ENCODE measurements around the gene TBC1D10A. TPM values are rescaled to one million over a fixed set of nuclear protein-coding genes. Genes with fewer than 3 reads are reported as not detected.

The TBC1D10A gene
- total RNA-seq, 1 donor = 12.9 TPM

DNA sequence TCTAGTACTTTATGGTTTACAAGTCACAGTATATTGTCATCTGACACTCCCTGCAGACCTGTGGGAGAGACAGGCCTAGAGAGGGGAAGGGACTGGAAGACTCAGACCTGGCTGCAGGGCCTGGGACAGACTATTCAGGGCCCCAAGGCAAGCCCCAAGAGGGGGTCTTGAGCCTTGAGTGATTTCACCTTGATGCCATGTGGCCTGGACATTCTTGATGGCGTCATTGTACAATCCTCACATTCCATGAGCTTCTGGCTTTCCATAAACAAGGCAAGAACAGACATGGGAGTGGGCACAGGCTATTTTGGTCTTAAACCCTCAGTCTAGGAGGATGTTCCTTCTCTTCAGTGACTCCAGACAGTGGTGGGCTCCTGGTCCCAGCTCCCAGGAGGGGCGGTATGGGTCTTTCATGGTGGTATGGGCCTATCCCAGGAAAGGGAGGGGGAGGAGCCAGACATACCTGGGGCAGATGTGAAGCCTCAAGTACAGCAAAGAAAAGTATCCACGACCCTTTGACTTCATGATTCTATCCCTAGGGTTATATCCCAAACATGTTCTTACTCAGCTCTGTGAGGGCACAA lies 1.8 kb upstream of the TBC1D10A start:
- H3K4me3 ChIP-seq (ENCODE audit: low read depth, low read length) = no peak overlapping the region
- no peak for DNase-seq (ENCODE audit: low read depth)
- TF ChIP-seq, protein P1, sequence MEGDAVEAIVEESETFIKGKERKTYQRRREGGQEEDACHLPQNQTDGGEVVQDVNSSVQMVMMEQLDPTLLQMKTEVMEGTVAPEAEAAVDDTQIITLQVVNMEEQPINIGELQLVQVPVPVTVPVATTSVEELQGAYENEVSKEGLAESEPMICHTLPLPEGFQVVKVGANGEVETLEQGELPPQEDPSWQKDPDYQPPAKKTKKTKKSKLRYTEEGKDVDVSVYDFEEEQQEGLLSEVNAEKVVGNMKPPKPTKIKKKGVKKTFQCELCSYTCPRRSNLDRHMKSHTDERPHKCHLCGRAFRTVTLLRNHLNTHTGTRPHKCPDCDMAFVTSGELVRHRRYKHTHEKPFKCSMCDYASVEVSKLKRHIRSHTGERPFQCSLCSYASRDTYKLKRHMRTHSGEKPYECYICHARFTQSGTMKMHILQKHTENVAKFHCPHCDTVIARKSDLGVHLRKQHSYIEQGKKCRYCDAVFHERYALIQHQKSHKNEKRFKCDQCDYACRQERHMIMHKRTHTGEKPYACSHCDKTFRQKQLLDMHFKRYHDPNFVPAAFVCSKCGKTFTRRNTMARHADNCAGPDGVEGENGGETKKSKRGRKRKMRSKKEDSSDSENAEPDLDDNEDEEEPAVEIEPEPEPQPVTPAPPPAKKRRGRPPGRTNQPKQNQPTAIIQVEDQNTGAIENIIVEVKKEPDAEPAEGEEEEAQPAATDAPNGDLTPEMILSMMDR (IDR thresholded peaks at IDR 0.05; ENCODE audit: insufficient read depth, low read length) = no peak

DNA sequence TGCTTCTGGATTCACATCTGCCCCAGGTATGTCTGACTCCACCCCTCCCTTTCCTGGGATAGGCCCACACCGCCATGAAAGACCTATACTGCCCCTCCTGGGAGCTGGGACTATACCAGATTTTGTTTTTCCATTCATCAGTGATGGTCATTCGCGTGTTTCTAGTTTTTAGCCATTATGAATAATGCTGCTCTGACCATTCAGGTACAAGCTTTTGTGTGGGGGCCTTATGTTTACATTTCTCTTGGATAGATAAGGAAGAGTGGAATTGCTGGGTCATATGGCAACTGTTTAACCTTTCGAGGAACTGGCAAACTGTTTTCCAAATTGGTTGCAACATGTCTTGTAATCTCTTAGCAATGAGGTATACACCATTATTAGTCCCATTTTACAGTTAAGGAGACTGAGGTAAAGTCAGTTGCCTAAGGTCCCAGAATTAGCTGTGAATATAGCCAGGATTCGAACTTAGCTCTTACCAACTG lies 1.2 kb upstream of the TBC1D10A start:
- no peak overlapping the region for H3K4me3 ChIP-seq (ENCODE audit: low read depth, low read length)
- no peak for DNase-seq (ENCODE audit: low read depth)
- TF ChIP-seq, protein P1 (IDR thresholded peaks at IDR 0.05; ENCODE audit: insufficient read depth, low read length) = no peak

DNA sequence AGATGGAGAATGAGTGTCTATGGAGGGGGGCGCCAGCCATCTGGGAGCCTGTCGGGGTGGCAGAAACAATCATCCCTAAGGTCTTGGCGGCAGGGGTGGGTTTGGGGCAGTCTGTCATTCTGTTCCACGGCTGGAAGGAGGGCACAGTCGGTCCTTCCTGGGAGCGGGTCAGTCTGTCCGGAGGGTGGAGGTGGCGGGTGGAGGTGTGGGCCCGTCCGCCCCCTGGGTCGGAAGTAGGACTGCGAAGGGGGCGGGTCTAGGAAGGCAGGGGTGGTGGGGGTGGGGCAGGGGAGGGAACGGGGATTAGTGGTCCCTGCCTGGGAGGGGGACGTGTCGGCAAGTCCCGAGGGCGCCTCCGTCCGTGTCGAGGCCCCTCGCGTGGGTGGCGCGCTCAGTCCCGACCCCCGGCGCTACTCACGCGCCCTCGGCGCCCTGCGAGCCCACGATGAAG lies 461 bp downstream of the TBC1D10A start:
- H3K4me3 ChIP-seq (ENCODE audit: low read depth, low read length) = peak overlapping the region; percentile 83
- TF ChIP-seq, protein P1 (IDR thresholded peaks at IDR 0.05; ENCODE audit: insufficient read depth, low read length) = no peak
- DNase-seq (ENCODE audit: low read depth) = no peak

DNA sequence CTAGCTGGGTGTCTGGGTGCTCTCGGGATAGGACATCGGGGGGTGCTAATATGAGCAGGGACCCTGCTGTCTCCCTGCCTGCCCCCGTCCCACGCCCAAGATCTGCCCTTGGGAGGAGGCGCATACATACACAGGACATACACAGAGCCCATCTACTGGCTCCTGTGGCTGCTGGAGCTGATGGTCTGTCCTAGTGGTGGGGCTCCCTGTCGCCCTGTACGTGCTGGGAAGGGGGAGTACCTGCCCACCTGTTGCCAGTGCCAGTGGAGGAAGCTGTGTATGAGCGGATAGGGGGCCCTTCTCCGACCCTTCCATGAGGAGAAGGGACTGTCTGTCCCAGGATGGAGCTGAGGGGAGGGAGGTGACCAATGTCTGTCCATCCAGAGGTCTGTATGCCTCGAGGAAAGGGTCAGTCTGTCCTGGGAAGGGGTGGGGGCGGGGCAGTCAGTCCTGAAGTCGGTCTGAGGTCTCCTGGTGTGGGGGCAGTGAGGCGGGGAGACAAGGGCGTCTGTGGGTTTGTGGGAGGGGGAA lies 952 bp downstream of the TBC1D10A start:
- DNase-seq (ENCODE audit: low read depth) = no peak
- TF ChIP-seq, protein P1 (IDR thresholded peaks at IDR 0.05; ENCODE audit: insufficient read depth, low read length) = no peak

DNA sequence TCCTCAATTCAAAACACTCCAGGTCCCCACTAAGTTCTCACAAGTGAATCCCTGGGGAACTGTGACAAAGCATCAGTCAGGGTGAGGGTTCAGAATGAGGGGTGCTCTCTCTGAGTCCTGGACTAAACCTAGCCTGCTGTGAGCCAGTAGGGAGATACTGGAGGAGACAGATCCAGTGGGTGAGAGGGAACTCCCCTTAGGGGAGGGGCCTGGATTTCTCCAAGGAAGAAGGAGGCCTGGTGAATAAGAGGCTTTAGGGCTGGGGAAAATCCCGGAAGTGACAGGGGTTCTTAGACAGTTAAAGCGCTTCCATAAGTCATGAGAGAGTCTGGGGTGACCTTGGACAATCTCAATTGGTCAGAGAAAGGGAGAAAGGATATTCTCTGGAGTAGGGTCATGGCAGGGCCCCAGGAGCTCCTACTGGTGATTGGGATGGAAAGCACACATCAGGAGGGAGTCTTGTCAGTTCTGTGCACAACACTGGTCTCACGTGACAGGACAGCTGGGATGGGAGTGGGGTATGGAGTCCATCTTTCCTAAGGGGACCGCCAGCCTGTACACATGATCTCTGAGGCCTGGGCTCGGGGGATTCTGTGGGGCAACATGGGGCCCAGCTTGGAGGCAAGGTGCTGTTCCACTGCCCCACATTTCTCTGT lies 1.5 kb downstream of the TBC1D10A start:
- peak overlapping the region; percentile 83 for H3K4me3 ChIP-seq (ENCODE audit: low read depth, low read length)
- TF ChIP-seq, protein P1 (IDR thresholded peaks at IDR 0.05; ENCODE audit: insufficient read depth, low read length) = no peak
- peak; percentile 83 for DNase-seq (ENCODE audit: low read depth)

More for the DNA sequence above, 952 bp downstream of the TBC1D10A start:
- H3K4me3 ChIP-seq (ENCODE audit: low read depth, low read length) = peak overlapping the region; percentile 83

DNA sequence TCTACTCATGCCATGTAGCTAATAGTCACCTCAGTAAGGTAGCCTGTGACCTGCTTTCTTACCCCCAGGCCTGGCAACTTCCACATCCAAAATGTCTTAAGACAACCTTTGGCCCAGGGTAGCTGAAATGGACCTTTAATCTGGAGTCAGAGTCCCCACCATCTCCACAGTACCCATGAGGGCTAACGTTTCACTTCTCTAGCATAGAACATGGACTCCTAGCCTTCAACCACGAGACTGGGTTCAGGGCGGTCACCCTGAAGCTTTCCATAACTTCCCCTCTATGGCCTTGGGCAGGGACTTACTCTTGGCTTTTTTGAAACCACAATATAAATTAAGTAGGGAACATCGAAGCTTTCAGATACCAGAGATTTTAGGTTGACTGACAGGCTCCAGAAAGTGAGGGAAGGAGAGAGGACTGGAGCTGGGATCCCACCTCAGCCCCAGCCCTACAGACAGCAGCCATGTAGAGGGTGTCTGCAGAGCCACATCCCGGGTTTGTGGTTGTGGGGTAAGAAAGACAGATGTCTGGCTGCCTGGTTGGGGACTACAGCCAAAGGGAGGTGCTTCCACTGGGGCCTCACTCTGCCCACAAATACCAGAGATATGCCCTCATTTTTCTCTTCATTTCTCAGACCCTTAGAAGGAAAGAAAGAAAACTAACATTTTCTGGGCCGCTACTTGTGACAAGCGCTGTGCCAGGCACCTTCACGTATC lies 2.6 kb downstream of the TBC1D10A start:
- TF ChIP-seq, protein P1 (IDR thresholded peaks at IDR 0.05; ENCODE audit: insufficient read depth, low read length) = no peak
- H3K4me3 ChIP-seq (ENCODE audit: low read depth, low read length) = peak overlapping the region; percentile 83
- peak; percentile 49 for DNase-seq (ENCODE audit: low read depth)
